Measurements from ENCODE around the gene IFNG-AS1.

Gene IFNG-AS1

DNA sequence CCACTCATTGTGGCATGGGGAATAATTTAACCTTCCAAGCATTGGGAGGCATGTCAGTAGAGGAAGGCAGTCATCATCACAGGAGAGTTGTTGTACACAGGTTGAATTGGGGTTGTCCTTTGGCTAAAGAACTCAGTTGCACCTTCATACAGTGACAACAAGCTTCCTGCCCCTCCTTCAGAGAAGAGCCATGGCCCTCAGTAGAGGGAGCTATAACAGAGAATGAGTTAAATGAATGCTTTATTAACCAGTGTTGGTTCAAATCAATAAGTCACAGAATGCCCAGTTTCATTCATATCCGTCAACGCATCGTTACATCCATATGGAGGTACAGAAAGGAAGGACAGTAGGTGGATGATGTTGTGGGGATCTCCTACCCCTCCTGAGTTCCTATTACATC is 4.8 kb downstream of the IFNG-AS1 start:
- no peak for DNase-seq (ENCODE audit: low spot score)

DNA sequence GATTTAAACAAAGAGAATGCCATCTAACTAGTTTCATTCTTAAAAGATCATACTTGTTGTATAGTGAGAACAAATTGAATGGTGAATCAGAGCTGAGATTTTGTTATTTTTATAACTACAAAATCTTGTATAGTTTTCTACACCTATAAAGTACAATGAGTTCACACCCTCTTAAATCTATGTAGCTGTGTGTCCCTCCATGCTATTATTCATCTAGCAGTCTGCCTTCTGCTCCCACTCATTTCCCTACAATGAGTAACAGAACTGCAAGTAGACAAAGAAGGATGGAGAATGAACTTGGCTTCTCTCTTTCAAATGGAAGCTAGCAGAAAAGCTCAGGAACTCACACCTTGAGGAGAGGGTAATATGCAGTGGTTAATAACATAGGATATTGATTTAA is 7.1 kb downstream of the IFNG-AS1 start:
- no peak for DNase-seq (ENCODE audit: low spot score)

- no peak for DNase-seq (ENCODE audit: low spot score)
Measured at GRCh38 chr12:67998379-67998778, 9.1 kb downstream of the IFNG-AS1 start.

DNA sequence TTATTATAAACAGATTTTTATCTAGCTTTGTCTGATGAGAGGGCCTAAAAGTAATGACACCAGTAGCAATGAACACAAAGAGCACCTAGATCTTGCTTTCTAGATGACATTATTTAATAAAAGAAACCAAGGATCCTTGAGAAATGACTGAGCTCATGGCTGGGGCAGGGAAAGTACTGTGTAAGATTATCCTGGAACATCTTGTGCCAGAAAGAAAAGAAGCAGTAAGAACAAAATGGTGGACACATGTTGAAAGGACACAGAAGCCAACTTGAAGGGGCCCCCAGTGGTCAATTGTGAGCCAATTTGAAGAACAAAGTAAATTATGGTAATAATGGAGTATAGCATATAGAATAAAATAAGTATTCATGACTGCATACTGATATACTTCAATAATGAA is 10.0 kb downstream of the IFNG-AS1 start:
- DNase-seq (ENCODE audit: low spot score) = no peak

DNA sequence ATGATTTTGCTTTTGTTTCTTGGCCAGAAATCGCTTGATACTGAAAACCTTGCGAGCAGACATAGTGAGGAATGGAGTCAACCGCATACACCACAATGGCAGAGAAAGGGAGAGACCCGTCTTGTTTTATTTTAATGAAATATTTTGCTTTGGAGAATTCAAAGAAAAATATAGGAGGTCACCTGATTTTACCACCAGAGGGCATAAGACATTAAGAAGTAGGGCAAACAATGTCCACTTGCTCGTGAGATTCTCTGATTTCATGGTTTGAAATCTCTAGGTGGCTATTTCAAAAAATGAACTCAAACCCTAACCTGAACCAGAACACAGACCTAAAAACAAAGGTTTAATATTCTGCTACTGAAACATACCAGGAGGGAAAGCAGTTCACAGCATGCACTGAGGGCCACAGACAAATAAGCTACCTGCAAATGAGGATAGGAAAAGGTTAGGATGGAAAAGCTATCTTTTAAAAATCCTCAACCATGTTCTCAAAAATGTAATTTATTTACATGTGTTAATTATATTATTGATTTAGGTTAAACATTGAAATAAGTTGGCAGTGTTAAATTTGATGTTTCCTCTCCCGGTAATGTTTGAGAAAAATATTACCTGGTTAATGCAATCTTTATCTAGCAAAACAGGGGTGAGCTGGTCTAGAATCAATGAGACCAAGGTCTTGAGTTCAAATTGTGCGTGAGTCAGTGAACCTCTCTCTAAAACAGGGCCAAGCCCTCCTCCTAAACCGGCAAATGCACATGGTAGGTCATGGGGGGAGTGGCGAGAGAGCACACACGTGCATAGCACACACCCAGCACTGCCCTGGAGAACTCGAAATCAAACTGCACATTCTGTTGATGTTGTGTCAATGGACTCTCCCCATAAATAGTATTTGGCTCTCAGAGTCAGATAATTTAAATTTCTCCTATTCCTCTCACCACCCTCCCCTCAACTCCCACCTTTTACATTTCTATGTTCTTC is 12.5 kb downstream of the IFNG-AS1 start:
- DNase-seq (ENCODE audit: low spot score) = no peak

DNA sequence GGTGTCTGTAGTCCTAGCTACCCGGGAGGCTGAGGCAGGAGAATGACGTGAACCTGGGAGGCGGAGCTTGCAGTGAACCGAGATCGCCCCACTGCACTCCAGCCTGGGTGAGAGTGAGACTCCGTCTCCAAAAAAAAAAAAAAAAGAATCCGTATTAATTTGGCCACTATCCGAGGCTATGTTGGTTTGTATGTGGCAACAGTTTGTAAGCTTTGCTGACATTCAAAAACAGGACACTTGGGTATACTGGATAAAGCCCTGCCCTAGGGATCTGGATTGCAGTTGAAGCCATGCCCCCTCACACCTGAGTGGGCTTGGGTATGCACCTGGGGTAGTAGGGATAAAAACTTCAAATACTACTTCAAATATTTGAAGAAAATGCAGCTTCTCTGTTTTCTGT is 14.5 kb downstream of the IFNG-AS1 start:
- no peak for DNase-seq (ENCODE audit: low spot score)

GRCh38 chr12:68007033-68007432 is 17.8 kb downstream of the IFNG-AS1 start:
- no peak for DNase-seq (ENCODE audit: low spot score)

- no peak for DNase-seq (ENCODE audit: low spot score)
Measured at GRCh38 chr12:68007466-68007865, 18.2 kb downstream of the IFNG-AS1 start.

DNA sequence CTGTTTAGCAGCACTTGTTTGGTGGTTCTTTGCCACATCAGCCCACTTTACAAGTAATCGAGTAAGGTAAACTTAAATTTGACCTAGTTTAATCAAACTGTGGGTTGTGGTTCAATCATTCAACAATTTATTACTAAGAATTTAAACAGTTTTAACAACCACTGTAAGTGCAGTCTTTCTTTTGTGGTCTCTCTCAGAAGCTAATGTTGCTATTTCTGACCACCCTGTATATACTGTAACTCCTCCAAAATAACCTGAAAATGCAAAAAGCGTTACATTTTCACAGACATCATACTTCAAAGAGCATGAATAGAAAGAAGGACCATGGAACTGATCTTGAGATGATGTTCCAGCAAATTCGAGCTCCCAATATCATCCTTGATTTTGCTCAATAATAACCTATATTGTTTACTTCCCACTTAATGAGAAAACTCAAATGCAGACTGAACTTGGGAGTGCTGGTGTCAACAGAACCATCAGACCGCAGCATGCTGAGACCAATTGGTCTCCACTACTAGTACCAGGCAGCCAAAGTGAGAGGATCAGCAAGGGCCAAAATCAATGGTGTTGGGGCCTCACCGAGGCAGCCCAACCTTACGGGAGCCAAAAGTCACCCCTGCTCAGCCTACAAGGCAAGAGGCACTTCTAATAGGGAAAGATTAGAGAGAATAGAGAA is 22.1 kb downstream of the IFNG-AS1 start:
- DNase-seq (ENCODE audit: low spot score) = no peak

GRCh38 chr12:68011882-68012207 is 22.6 kb downstream of the IFNG-AS1 start:
- no peak for DNase-seq (ENCODE audit: low spot score)

- DNase-seq (ENCODE audit: low spot score) = no peak
Measured at GRCh38 chr12:68012712-68013111, 23.5 kb downstream of the IFNG-AS1 start.

GRCh38 chr12:68013181-68013580 is 23.9 kb downstream of the IFNG-AS1 start:
- DNase-seq (ENCODE audit: low spot score) = no peak

DNA sequence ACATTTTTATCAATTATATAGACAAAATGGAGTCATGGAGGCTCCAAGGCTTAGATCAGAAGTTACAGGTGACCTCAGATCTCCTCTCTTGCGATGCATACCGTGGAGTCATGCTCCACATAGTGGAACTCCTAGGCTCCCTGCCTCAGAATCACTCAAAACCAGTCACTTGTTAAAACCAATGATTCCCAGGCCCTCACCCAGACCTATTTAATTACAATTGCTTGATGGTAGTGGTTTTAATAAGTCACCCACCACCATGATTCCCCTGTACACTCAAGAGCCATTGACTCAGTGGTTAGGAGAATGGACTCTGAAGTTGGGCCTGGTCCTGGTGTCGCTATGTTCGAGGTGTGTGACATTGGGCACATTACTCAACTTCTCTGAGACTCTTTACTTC is 26.9 kb downstream of the IFNG-AS1 start:
- DNase-seq (ENCODE audit: low spot score) = no peak

GRCh38 chr12:68018315-68018714 is 29.1 kb downstream of the IFNG-AS1 start:
- no peak for DNase-seq (ENCODE audit: low spot score)

- no peak for DNase-seq (ENCODE audit: low spot score)
Measured at GRCh38 chr12:68020049-68020448, 30.8 kb downstream of the IFNG-AS1 start.

DNA sequence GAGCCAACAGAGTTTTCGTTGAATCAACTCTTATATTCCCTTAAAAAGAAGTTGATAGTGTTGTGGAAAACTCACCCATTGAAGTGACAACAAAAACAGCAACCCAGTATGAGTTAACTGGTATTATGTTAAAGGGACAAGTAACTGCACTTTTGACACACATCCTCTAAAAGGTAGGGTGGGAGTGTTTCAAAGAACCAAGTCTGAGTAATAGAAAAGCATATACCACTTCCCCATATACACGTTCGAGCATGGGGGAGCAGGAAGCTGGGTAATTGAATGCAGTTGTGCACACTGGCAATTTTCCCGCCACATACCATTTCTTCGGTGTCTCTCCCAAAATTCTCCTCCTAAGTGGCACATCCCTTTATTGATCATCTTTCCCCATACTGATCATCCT is 31.5 kb downstream of the IFNG-AS1 start:
- no peak for DNase-seq (ENCODE audit: low spot score)

- DNase-seq (ENCODE audit: low spot score) = no peak
Measured at GRCh38 chr12:68028647-68029046, 39.4 kb downstream of the IFNG-AS1 start.

- DNase-seq (ENCODE audit: low spot score) = no peak
Measured at GRCh38 chr12:68030248-68030647, 41.0 kb downstream of the IFNG-AS1 start.

DNA sequence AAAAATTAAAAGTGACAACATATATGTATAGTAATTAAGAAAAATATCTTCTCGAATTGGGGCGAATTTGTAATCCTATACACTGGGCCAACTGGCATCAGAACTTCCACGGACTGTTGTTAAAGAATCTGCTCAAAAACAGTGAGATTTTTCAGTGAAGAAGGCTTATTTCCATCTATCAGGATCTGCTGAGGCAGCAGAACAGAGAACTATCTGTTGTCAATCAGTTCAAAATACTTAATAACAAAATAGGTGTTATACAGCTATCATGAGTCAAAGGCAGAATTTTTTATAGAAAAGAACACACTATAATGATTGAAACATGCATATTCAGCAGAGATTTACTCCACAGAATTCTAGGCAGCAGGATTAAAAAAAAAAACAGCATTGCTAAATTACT is 41.9 kb downstream of the IFNG-AS1 start:
- no peak for DNase-seq (ENCODE audit: low spot score)

DNA sequence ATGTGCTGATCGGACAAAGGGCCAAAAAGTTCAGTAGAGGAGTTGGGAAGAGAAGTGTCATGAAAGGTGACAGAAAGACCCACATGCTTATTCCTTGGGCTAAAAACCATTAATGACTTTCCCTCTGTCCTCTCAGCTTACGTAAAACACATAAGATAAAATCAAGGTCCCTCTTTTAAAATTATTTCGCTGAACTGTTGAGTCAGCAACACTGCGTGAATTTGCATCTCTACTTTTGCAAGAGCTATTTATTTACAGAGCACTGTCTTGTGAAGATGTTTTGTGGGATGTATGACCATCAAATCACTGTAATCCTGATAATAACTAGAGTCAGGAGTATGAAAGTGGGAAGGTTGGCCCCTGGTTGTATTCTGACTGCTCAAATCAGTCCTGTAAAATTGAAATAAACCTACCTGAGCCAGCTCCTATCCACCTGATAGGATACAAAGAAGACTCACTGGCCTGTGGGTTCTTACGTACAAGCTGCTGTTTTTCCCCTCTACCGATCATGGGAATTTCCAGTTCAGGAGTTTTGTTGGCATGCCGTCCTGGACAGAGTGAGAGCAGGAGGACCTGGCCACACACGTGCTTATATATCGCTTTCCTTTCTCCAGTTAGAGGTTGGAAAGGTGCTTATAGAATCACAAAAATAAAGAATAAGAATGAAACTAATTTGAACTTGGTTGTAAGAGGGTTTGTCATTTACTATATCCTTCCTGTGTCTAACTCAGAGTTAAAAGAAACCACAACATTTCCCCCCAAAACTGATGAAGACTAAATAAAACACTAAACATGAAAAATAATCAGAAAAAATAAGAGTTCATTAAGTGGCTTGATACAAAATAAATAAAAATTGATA is 42.9 kb downstream of the IFNG-AS1 start:
- no peak for DNase-seq (ENCODE audit: low spot score)

- DNase-seq (ENCODE audit: low spot score) = no peak
Measured at GRCh38 chr12:68034567-68034966, 45.3 kb downstream of the IFNG-AS1 start.

GRCh38 chr12:68036642-68037041 is 47.4 kb downstream of the IFNG-AS1 start:
- DNase-seq (ENCODE audit: low spot score) = peak; percentile 6
